Astrocyte (in vitro differentiated cells and primary cell): ENCODE results near the gene MISP. TPM values are rescaled to one million over a fixed set of nuclear protein-coding genes. Genes with fewer than 3 reads are reported as not detected.

Experiments used
- DNase-seq: peaks from one replicate; pipeline ENCODE4 v3.0.0-alpha.2; 2010; ENCODE audit warnings: low read depth
- FAIRE-seq: peaks from 2 replicates; lab custom pipeline; 2011; peaks lifted over from hg19 to GRCh38; lab: Jason Lieb, UNC
- H2AFZ ChIP-seq: 2 replicates; pipeline ENCODE4 v1.6.0; 2012; ENCODE audit warnings: low read depth, low read length, inconsistent platforms
- H3K27ac ChIP-seq: 2 replicates; pipeline ENCODE4 v1.5.1; 2011; ENCODE audit warnings: low read depth, low read length, inconsistent platforms
- H3K27me3 ChIP-seq: 2 replicates; pipeline ENCODE4 v1.6.0; 2011; ENCODE audit warnings: low read length, inconsistent platforms; ENCODE audit not compliant: insufficient read depth
- H3K36me3 ChIP-seq: 2 replicates; pipeline ENCODE4 v1.5.1; 2011; ENCODE audit warnings: low read length, inconsistent platforms; ENCODE audit not compliant: insufficient read depth
- H3K4me1 ChIP-seq: 2 replicates; pipeline ENCODE4 v1.5.1; 2011; ENCODE audit warnings: low read length, inconsistent platforms; ENCODE audit not compliant: insufficient read depth
- H3K4me2 ChIP-seq: 2 replicates; pipeline ENCODE4 v1.6.0; 2012; ENCODE audit warnings: low read length, inconsistent platforms
- H3K4me3 ChIP-seq: 2 replicates; pipeline ENCODE4 v1.5.1; 2011; ENCODE audit warnings: low read depth, mild to moderate bottlenecking, low read length, inconsistent platforms; ENCODE audit not compliant: insufficient read depth
- H3K79me2 ChIP-seq: 2 replicates; pipeline ENCODE4 v1.6.0; 2012; ENCODE audit warnings: mild to moderate bottlenecking, low read length, inconsistent platforms; ENCODE audit not compliant: insufficient read depth
- H3K9ac ChIP-seq: 2 replicates; pipeline ENCODE4 v1.6.0; 2012; ENCODE audit warnings: mild to moderate bottlenecking, low read length, inconsistent platforms
- H3K9me3 ChIP-seq: 2 replicates; pipeline ENCODE4 v1.5.1; 2012; ENCODE audit warnings: low read depth, mild to moderate bottlenecking, low read length, inconsistent platforms; ENCODE audit not compliant: insufficient read depth
- H4K20me1 ChIP-seq: 2 replicates; pipeline ENCODE4 v1.6.0; 2012; ENCODE audit warnings: low read length, inconsistent platforms; ENCODE audit not compliant: insufficient read depth
- H3K27ac Mint-ChIP-seq: one replicate; pipeline ENCODE4 v1.8.0; 2021; ENCODE audit warnings: mild to moderate bottlenecking, mixed read lengths; ENCODE audit not compliant: unreplicated experiment
- H3K27me3 Mint-ChIP-seq: one replicate; pipeline ENCODE4 v1.8.0; 2021; ENCODE audit warnings: low read depth, mixed read lengths; ENCODE audit not compliant: unreplicated experiment
- H3K36me3 Mint-ChIP-seq: one replicate; pipeline ENCODE4 v1.8.0; 2021; ENCODE audit warnings: low read depth, mixed read lengths; ENCODE audit not compliant: unreplicated experiment
- H3K4me1 Mint-ChIP-seq: one replicate; pipeline ENCODE4 v1.8.0; 2021; ENCODE audit warnings: low read depth, mixed read lengths; ENCODE audit not compliant: unreplicated experiment
- H3K4me3 Mint-ChIP-seq: one replicate; pipeline ENCODE4 v1.8.0; 2021; ENCODE audit warnings: mild to moderate bottlenecking, moderate library complexity, mixed read lengths; ENCODE audit not compliant: unreplicated experiment
- H3K9me3 Mint-ChIP-seq: one replicate; pipeline ENCODE4 v1.8.0; 2021; ENCODE audit warnings: mild to moderate bottlenecking, mixed read lengths; ENCODE audit not compliant: unreplicated experiment
- CTCF ChIP-seq: IDR thresholded peaks from 2 replicates; pipeline ENCODE4 v1.5.1; 2011; ENCODE audit warnings: low read depth, mild to moderate bottlenecking, inconsistent platforms, low read length, moderate library complexity; ENCODE audit not compliant: insufficient read depth
- EZH2 ChIP-seq: IDR thresholded peaks from 2 replicates; pipeline ENCODE4 v1.6.1; 2012; ENCODE audit warnings: mild to moderate bottlenecking, low read length, inconsistent platforms; ENCODE audit not compliant: insufficient read depth
- total RNA-seq: library from RNA; stranded (reverse); gene quantifications from 2 replicates; pipeline ENCODE4 v1.2.1, GENCODE V29; 2021

MISP gene
- total RNA-seq, 1 donor from 2014 or later = 0.43 TPM

GRCh38 chr19:708154-709143, 42.5 kb upstream of the MISP start, which contains the start of gene PALM:
Gene PALM, plus strand, starts transcription at chr19:708935. Its CDS starts 212 bp downstream, at chr19:709147.
- Histone ChIP-seq H3K36me3 (no peaks in the 10 kb centered on the region), H4K20me1 (peaks cover 7% of the 10 kb centered on the region), H3K27me3 (peaks cover 2% of the 10 kb centered on the region), H3K9me3 (no peaks in the 10 kb centered on the region), H3K4me2 (peak within 1 kb of the TSS; percentile 87), H2AFZ (peak within 1 kb of the TSS; percentile 78), H3K79me2 (peaks cover 6% of the 10 kb centered on the region), H3K27ac (no peak within 1 kb of the TSS), H3K4me1 (peaks cover 9% of the 10 kb centered on the region), H3K9ac (peak within 1 kb of the TSS; percentile 50), H3K4me3 (peak within 1 kb of the TSS; percentile 51)
- no peak for TF ChIP-seq CTCF
- no peak for TF ChIP-seq EZH2
- no peak for DNase-seq
- peak within 1 kb of the TSS; percentile 26 for H3K27ac Mint-ChIP-seq
- H3K9me3 Mint-ChIP-seq = no peaks in the 10 kb centered on the region
- FAIRE-seq = no peak
- peak within 1 kb of the TSS; percentile 83 for H3K4me3 Mint-ChIP-seq
- peaks cover 2% of the 10 kb centered on the region for H3K36me3 Mint-ChIP-seq
- H3K27me3 Mint-ChIP-seq = peaks cover 2% of the 10 kb centered on the region
- H3K4me1 Mint-ChIP-seq = peaks cover 2% of the 10 kb centered on the region

GRCh38 chr19:709196-709964, 41.5 kb upstream of the MISP start:
- Mint-ChIP-seq H3K9me3 (no peaks in the 10 kb centered on the region), H3K27me3 (peaks cover 2% of the 10 kb centered on the region), H3K4me3 (peak overlapping the region; percentile 77), H3K36me3 (peaks cover 2% of the 10 kb centered on the region), H3K4me1 (peaks cover 2% of the 10 kb centered on the region), H3K27ac (no peak overlapping the region)
- peak overlapping the region; percentile 51 for H3K4me3 ChIP-seq
- no peak overlapping the region for H3K27ac ChIP-seq
- no peak for FAIRE-seq
- peak overlapping the region; percentile 81 for H3K4me2 ChIP-seq
- peaks cover 1% of the 10 kb centered on the region for H3K27me3 ChIP-seq
- peak overlapping the region; percentile 50 for H3K9ac ChIP-seq
- DNase-seq = no peak
- H2AFZ ChIP-seq = peak overlapping the region; percentile 47
- H3K9me3 ChIP-seq = no peaks in the 10 kb centered on the region
- H3K4me1 ChIP-seq = peaks cover 9% of the 10 kb centered on the region
- H3K36me3 ChIP-seq = no peaks in the 10 kb centered on the region
- TF ChIP-seq CTCF (no peak), EZH2 (peak; percentile 67)
- peaks cover 7% of the 10 kb centered on the region for H4K20me1 ChIP-seq
- peaks cover 8% of the 10 kb centered on the region for H3K79me2 ChIP-seq
